Aorta (tissue), 5 donors: ENCODE data around the gene GPRC5B. TPM values are rescaled to one million over a fixed set of nuclear protein-coding genes. Genes with fewer than 3 reads are reported as not detected.

ENCODE experiments used
- ATAC-seq: fragments of 200-7000 bp; cut with Tn5 transposase; one replicate; pipeline ENCODE4 v1.9.1; 2022; ENCODE audit warnings: moderate library complexity; ENCODE audit not compliant: low FRiP score
- DNase-seq, 2 donors: peaks; one replicate each; pipeline ENCODE4 v3.0.0-alpha.2; 2020
- H3K27ac ChIP-seq, 2 donors: one replicate each; pipeline ENCODE4 v1.5.1; 2013; ENCODE audit warnings: low read length in 2 of 2, mild to moderate bottlenecking in 2 of 2, moderate library complexity in 2 of 2, control low read depth in 1 of 2, inconsistent platforms in 1 of 2, low read depth in 1 of 2
- H3K27me3 ChIP-seq, 2 donors: one replicate each; pipeline ENCODE4 v1.6.1; 2013; ENCODE audit warnings: control low read depth in 1 of 2, low read length in 1 of 2, mild to moderate bottlenecking in 1 of 2, moderate library complexity in 1 of 2; ENCODE audit not compliant: insufficient read depth in 2 of 2, control insufficient read depth in 1 of 2
- H3K36me3 ChIP-seq, 2 donors: one replicate each; pipeline ENCODE4 v1.6.1; 2013; ENCODE audit warnings: control low read depth in 1 of 2, low read length in 1 of 2, mild to moderate bottlenecking in 1 of 2; ENCODE audit not compliant: insufficient read depth in 2 of 2, control insufficient read depth in 1 of 2
- H3K4me1 ChIP-seq, 2 donors: one replicate each; pipeline ENCODE4 v1.6.1; 2013; ENCODE audit warnings: low read length in 2 of 2, control low read depth in 1 of 2, mild to moderate bottlenecking in 1 of 2, moderate library complexity in 1 of 2; ENCODE audit not compliant: insufficient read depth in 2 of 2, control insufficient read depth in 1 of 2
- H3K4me3 ChIP-seq, 2 donors: one replicate each; pipeline ENCODE4 v1.5.1; 2013; ENCODE audit warnings: low read length in 2 of 2, control low read depth in 1 of 2, mild to moderate bottlenecking in 1 of 2
- H3K9me3 ChIP-seq: one replicate; pipeline ENCODE4 v1.6.1; 2013; ENCODE audit warnings: mild to moderate bottlenecking, low read length; ENCODE audit not compliant: control insufficient read depth
- WGBS, 2 donors: extraction: QIAGEN DNeasy Blood & Tissue Kit; methylation state at CpG; one replicate each; pipeline ENCODE4 v1.1.7; 2013; 5-methylcytosine and 5-hydroxymethylcytosine counted together
- intact Hi-C, 2 donors: fragments of 100-400 bp; cut with DNase I; formaldehyde crosslinking; loops; one replicate each; pipeline versions ENCODE4 v1.14.2 to v1.15.0; 2022
- polyA plus RNA-seq, 2 donors: library from polyadenylated mRNA; stranded (reverse); fragments of 200-250 nt; gene quantifications; one replicate each; pipeline ENCODE4 v1.2.3, GENCODE V29; 2013
- total RNA-seq, 2 donors: library from RNA; stranded (reverse); fragmentation: NEBNext Ultra II Directional; extraction: Animal tissue kit (Norgen Biotek cat#: 25700); gene quantifications; one replicate each; pipeline ENCODE4 v1.2.1, GENCODE V29; 2021
- donor health status: healthy with polysubstance abuse.
- donor health status: Bipolar disorder and iron deficiency.
- donor health status: DM: no; HTN: no; CAD: no.
- donor health status: DM: no; HTN: no; CAD: no.
- donor health status: DM: yes; HTN: yes; CAD: no.

Gene GPRC5B
- total and polyA plus RNA-seq, 4 donors, result 1.8 to 41.1 (median 9.0) TPM

DNA sequence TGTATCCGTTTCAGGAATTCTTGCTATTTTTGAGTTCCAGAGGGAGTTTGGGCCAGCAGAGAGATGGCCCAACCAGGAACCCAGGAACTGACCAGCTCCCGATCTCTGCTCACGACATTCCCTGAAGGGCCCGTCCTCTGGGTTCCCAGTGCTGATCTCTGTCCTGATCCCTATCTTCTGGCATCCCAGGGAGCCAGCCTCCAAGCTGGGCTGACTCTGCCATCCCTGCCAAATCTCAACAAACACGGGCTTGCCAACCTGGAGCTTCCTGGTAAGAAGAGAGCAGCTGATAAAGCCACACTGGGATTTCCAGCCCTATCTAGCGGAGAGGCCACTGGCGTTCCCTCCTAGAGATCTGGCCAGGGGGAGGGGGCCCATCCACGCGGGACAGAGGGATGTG is 16.2 kb downstream of the GPRC5B start:
- no peaks in the 10 kb centered on the region for H3K27me3 ChIP-seq
- no peak overlapping the region for H3K4me3 ChIP-seq
- no peaks in the 10 kb centered on the region for H3K4me1 ChIP-seq
- H3K9me3 ChIP-seq, result no peaks in the 10 kb centered on the region
- peak in 1 of 2 donors; percentile 22 for DNase-seq
- peak overlapping the region in 1 of 2 donors; percentile 55 for H3K27ac ChIP-seq
- no peak for ATAC-seq
- intact Hi-C loops, result no loop called here
- no peaks in the 10 kb centered on the region for H3K36me3 ChIP-seq
- 12 to 17% methylated on average over 9 of the region's 9 CpGs for WGBS, 2 donors

GRCh38 chr16:19864566-19864965 is 20.1 kb downstream of the GPRC5B start:
- Histone ChIP-seq H3K4me1 (no peaks in the 10 kb centered on the region), H3K27ac (no peak overlapping the region), H3K9me3 (no peaks in the 10 kb centered on the region), H3K4me3 (no peak overlapping the region), H3K36me3 (no peaks in the 10 kb centered on the region), H3K27me3 (no peaks in the 10 kb centered on the region)
- DNase-seq (peak in 1 of 2 donors; percentile 42), ATAC-seq (no peak)
- 33 to 40% methylated on average over 5 of the region's 5 CpGs for WGBS, 2 donors
- intact Hi-C loops, result no loop called here

- ATAC-seq (no peak), DNase-seq (peak in 1 of 2 donors; percentile 8)
- Histone ChIP-seq H3K9me3 (no peaks in the 10 kb centered on the region), H3K27me3 (no peaks in the 10 kb centered on the region), H3K4me3 (no peak overlapping the region), H3K36me3 (no peaks in the 10 kb centered on the region), H3K4me1 (no peaks in the 10 kb centered on the region), H3K27ac (no peak overlapping the region)
- WGBS, 2 donors, result 53 to 54% methylated on average over 1 of the region's 1 CpG
- intact Hi-C loops, result no loop called here
Measured at GRCh38 chr16:19863990-19864389, 20.7 kb downstream of the GPRC5B start.

GRCh38 chr16:19861811-19862327 is 22.8 kb downstream of the GPRC5B start:
- no peak overlapping the region for H3K4me3 ChIP-seq
- H3K36me3 ChIP-seq, result no peaks in the 10 kb centered on the region
- no peaks in the 10 kb centered on the region for H3K4me1 ChIP-seq
- no peaks in the 10 kb centered on the region for H3K27me3 ChIP-seq
- H3K27ac ChIP-seq, result no peak overlapping the region
- WGBS, 2 donors, result 82% methylated on average over 16 of the region's 16 CpGs
- H3K9me3 ChIP-seq, result no peaks in the 10 kb centered on the region
- intact Hi-C loops, result no loop called here
- ATAC-seq (no peak), DNase-seq (peak in 1 of 2 donors; percentile 57)

DNA sequence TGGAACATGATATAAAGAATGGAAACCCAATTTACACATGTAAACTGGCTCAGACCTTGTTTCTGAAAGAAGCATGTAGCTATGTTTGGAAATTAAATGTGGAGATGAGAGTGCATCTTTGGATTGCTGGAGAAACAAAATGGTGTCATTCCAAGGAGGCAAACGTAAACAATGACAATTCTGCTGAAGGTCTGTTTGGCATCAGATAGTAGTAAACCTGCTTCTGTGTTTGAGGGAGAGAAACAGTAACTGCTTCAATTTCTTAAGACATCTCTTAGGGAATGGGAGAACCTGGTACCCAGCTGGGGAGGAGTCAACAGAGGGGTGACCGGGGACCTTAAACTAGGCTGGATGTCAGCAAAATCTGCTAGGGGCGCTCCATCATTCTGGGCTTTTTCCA is 23.5 kb downstream of the GPRC5B start:
- Histone ChIP-seq H3K27ac (no peak overlapping the region), H3K36me3 (no peaks in the 10 kb centered on the region), H3K27me3 (no peaks in the 10 kb centered on the region), H3K9me3 (no peaks in the 10 kb centered on the region), H3K4me1 (no peaks in the 10 kb centered on the region), H3K4me3 (no peak overlapping the region)
- WGBS, 2 donors, result 93 to 94% methylated on average over 3 of the region's 3 CpGs
- DNase-seq, result no peak
- intact Hi-C loops, result no loop called here
- no peak for ATAC-seq

GRCh38 chr16:19860166-19861041 is 24.2 kb downstream of the GPRC5B start:
- H3K27ac ChIP-seq, result no peak overlapping the region
- H3K27me3 ChIP-seq, result no peaks in the 10 kb centered on the region
- H3K36me3 ChIP-seq, result no peaks in the 10 kb centered on the region
- 37 to 43% methylated on average over 21 of the region's 21 CpGs for WGBS, 2 donors
- H3K9me3 ChIP-seq, result no peaks in the 10 kb centered on the region
- intact Hi-C loops, result no loop called here
- DNase-seq (peak in 1 of 2 donors; percentile 34), ATAC-seq (no peak)
- H3K4me1 ChIP-seq, result no peaks in the 10 kb centered on the region
- H3K4me3 ChIP-seq, result no peak overlapping the region

GRCh38 chr16:19859603-19860002 is 25.0 kb downstream of the GPRC5B start:
- 87 to 91% methylated on average over 4 of the region's 4 CpGs for WGBS, 2 donors
- Histone ChIP-seq H3K4me3 (no peak overlapping the region), H3K27ac (no peak overlapping the region), H3K9me3 (no peaks in the 10 kb centered on the region), H3K27me3 (no peaks in the 10 kb centered on the region), H3K36me3 (no peaks in the 10 kb centered on the region), H3K4me1 (no peaks in the 10 kb centered on the region)
- ATAC-seq, result no peak
- DNase-seq, result no peak
- intact Hi-C loops, result no loop called here

GRCh38 chr16:19859166-19859565 is 25.5 kb downstream of the GPRC5B start:
- Histone ChIP-seq H3K36me3 (no peaks in the 10 kb centered on the region), H3K4me3 (no peak overlapping the region), H3K9me3 (no peaks in the 10 kb centered on the region), H3K27me3 (no peaks in the 10 kb centered on the region), H3K27ac (no peak overlapping the region), H3K4me1 (no peaks in the 10 kb centered on the region)
- ATAC-seq (no peak), DNase-seq (peak in 1 of 2 donors; percentile 22)
- intact Hi-C loops, result no loop called here
- 91 to 94% methylated on average over 9 of the region's 9 CpGs for WGBS, 2 donors
